Breast epithelium (tissue), 3 donors: ENCODE measurements around the gene NEK8.
A peak's percentile ranks its signal among the peaks of the same experiment; 100 is the strongest.

ENCODE experiments used
- CTCF ChIP-seq, 3 donors: fragments of 450-650 bp; IDR thresholded peaks; one replicate each; pipeline ENCODE4 v1.5.1; 2016 to 2017; ENCODE audit warnings: antibody characterized with exemption in 3 of 3, mild to moderate bottlenecking in 3 of 3, moderate library complexity in 3 of 3
- POLR2A ChIP-seq: fragments of 450-650 bp; IDR thresholded peaks from one replicate; pipeline ENCODE4 v1.6.1; 2016; ENCODE audit warnings: antibody characterized with exemption, mild to moderate bottlenecking, moderate library complexity
- POLR2AphosphoS5 ChIP-seq, 3 donors: sonication (generic); formaldehyde crosslinking; IDR thresholded peaks; one replicate each; pipeline ENCODE4 v1.6.1; 2017; ENCODE audit warnings: antibody characterized with exemption in 3 of 3

GRCh38 chr17:28745786-28746411, 17.3 kb downstream of the NEK8 start:
- TF ChIP-seq POLR2A (no peak), CTCF (IDR thresholded peaks at IDR 0.05) (no peak), POLR2AphosphoS5 (IDR thresholded peaks at IDR 0.05) (peak; percentile 21 to 79 (median 31))
